COLO829 (cell line): ENCODE data around the gene C1QTNF2.

Experiments used
- DNase-seq: peaks from one replicate; pipeline ENCODE4 v3.0.0; 2012; ENCODE audit warnings: low spot score

C1QTNF2 gene

DNA sequence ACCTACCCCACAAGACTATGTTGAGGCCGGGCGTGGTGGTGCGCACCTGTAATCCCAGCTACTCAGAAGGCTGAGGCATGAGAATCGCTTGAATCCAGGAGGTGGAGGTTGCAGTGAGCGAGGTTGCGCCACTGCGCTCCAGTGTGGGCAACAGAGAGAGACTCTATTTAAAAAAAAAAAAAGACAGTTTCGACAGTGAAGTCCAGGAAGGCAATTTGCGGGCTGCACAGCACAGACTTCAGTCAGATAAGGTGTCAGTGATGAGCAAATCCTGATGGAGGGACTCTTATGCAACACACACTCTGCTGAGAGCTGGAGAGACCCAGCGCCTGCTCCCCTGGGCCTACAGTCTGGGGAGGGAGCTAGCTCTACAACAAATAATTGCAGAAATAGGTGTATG, 72.2 kb downstream of the C1QTNF2 start:
- DNase-seq: no peak

DNA sequence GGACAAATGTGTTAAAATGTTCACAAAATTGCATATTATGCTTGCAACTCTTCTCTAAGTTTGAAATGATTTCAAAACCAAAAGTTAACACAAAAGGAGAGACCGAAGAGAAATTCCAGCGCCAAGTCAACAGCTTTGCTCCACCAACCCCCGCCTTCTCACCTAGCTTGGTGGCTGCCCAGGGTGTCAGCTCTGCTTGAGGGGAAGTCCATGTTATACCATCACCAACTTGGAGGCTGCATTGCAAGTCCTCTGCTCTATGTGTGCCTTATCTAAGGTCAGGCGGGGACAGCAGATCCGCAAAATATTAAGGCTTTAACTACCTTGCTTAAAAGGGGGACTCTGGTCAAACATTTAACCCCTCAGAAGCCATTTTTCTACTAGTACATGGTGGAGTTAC, 72.7 kb downstream of the C1QTNF2 start:
- DNase-seq: no peak
